Mucosa of descending colon (tissue), 3 donors: ENCODE measurements around the gene FNTB. TPM values are rescaled to one million over a fixed set of nuclear protein-coding genes. Genes with fewer than 3 reads are reported as not detected.
A peak's percentile ranks its signal among the peaks of the same experiment; 100 is the strongest.

Source experiments
- ATAC-seq: fragments of 200-7000 bp; cut with Tn5 transposase; one replicate; pipeline ENCODE4 v1.9.1; 2020; ENCODE audit warnings: mild to moderate bottlenecking, moderate library complexity
- DNase-seq, 3 donors: peaks; one replicate each; pipeline ENCODE4 v3.0.0-alpha.2; 2020
- H3K36me3 ChIP-seq: fragments of 200-600 bp; one replicate; pipeline ENCODE4 v1.8.0; 2021; ENCODE audit warnings: low read depth, mild to moderate bottlenecking
- H3K4me1 ChIP-seq: fragments of 200-600 bp; one replicate; pipeline ENCODE4 v1.8.0; 2021; ENCODE audit warnings: low read depth, mild to moderate bottlenecking
- H3K4me3 ChIP-seq: fragments of 200-600 bp; one replicate; pipeline ENCODE4 v1.8.0; 2021; ENCODE audit warnings: mild to moderate bottlenecking
- H3K9me3 ChIP-seq: fragments of 200-600 bp; one replicate; pipeline ENCODE4 v1.8.0; 2021; ENCODE audit warnings: mild to moderate bottlenecking
- intact Hi-C, 2 donors: fragments of 100-400 bp; cut with DNase I in 1 of 2; cut with micrococcal nuclease in 1 of 2; formaldehyde crosslinking; loops; one replicate each; pipeline versions ENCODE4 v1.11.0 to v1.11.1; 2022; cut with DNase I, micrococcal nuclease
- total RNA-seq, 3 donors: library from RNA; stranded (reverse); fragmentation: NEBNext Ultra II Directional in 2 of 3; extraction: Animal tissue kit (Norgen Biotek cat#: 25700) in 2 of 3; gene quantifications; one replicate each; pipeline versions ENCODE4 v1.2.1 to v1.2.4, GENCODE V29; 2021 to 2023
- TF ChIP-seq, protein P1 (sequence below): fragments of 200-600 bp; IDR thresholded peaks from one replicate; pipeline ENCODE4 v1.8.0; 2022; ENCODE audit warnings: antibody characterized with exemption, mild to moderate bottlenecking
- donor health status: DM: no; HTN: no; CAD: no; lungs with moderate emphysema.
- donor health status: DM: no; HTN: no; CAD: no.
- donor health status: DM: no; HTN: yes; CAD: no.

The FNTB gene
- total RNA-seq, 3 donors from 2014 or later = 14.5 to 18.3 (median 14.5) TPM

DNA sequence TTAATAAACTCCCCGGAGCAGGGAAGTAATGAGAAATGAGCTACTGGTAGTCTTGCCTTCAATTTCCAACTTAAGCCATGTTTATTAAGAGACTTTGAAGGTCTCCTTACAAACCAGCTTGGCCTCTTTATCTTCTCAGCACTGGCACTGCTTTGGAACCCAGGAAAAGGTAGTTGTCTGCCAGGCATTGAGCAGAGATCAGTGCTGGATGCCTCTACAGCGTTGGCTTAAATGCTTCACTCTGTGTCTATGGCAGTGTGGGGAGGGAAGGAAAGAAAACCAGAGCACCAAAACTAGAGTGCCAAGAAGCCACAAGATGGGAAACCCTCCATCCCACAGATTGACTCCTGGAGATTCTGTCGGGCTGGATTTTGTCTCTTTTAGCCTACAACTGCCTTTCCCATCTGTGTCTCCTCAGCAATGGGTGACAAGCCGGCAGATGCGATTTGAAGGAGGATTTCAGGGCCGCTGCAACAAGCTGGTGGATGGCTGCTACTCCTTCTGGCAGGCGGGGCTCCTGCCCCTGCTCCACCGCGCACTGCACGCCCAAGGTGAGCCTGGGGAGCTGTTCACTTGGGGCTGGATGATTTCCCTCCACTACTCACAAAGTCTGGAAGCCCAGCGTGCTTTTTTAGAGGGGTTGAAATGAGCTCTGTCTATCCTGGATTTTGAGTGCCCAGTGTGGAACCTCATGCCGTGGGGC lies 57.3 kb downstream of the FNTB start:
- peaks cover 13% of the 10 kb centered on the region for H3K4me1 ChIP-seq
- DNase-seq (no peak), ATAC-seq (no peak)
- no peak overlapping the region for H3K4me3 ChIP-seq
- peaks cover 3% of the 10 kb centered on the region for H3K36me3 ChIP-seq
- TF ChIP-seq, protein P1, sequence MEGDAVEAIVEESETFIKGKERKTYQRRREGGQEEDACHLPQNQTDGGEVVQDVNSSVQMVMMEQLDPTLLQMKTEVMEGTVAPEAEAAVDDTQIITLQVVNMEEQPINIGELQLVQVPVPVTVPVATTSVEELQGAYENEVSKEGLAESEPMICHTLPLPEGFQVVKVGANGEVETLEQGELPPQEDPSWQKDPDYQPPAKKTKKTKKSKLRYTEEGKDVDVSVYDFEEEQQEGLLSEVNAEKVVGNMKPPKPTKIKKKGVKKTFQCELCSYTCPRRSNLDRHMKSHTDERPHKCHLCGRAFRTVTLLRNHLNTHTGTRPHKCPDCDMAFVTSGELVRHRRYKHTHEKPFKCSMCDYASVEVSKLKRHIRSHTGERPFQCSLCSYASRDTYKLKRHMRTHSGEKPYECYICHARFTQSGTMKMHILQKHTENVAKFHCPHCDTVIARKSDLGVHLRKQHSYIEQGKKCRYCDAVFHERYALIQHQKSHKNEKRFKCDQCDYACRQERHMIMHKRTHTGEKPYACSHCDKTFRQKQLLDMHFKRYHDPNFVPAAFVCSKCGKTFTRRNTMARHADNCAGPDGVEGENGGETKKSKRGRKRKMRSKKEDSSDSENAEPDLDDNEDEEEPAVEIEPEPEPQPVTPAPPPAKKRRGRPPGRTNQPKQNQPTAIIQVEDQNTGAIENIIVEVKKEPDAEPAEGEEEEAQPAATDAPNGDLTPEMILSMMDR = no peak
- no peaks in the 10 kb centered on the region for H3K9me3 ChIP-seq
- intact Hi-C loops = no loop called here

DNA sequence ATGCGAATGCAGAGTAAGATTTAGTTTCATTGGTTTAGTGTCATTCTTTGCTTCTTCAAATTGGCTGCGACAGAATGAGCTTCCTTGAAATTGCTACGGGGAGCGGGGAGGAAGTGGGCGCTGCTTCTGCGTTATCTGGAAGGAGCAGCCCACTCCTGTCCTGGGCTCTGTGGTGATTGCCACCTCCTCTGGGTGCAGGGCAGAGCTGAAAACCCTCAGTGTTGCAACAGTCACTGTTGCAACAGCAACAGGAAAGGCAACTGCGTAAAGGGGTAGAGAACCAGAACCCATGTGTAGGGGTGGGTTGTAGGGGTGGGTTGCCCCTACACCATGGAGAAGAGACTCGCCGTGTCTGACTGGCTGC lies 57.9 kb downstream of the FNTB start:
- Histone ChIP-seq H3K36me3 (peaks cover 3% of the 10 kb centered on the region), H3K9me3 (no peaks in the 10 kb centered on the region), H3K4me1 (peaks cover 13% of the 10 kb centered on the region), H3K4me3 (no peak overlapping the region)
- DNase-seq = no peak
- no peak for ATAC-seq
- TF ChIP-seq, protein P1 = no peak
- intact Hi-C loops = no loop called here

DNA sequence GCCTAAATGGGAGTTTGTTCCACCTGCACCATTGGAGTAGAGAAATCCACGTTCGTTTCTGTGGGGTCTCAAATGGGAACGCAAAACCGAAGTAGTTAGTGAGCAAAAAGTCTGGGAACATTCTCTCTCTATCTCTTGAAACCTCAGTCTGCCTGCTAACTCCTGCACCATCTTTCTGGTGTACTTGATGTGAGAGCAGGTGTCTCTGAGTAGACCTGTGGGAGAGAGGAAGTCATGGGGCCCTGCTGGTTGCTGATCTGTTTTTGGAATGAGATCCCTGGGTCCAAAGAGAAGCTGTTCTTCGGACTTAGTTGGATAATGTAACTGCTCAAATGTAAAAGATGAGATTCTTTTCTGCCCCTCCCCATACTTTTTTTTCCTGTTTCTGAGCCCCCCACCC lies 58.3 kb downstream of the FNTB start:
- Histone ChIP-seq H3K9me3 (no peaks in the 10 kb centered on the region), H3K36me3 (peaks cover 3% of the 10 kb centered on the region), H3K4me3 (no peak overlapping the region), H3K4me1 (peaks cover 13% of the 10 kb centered on the region)
- no peak for ATAC-seq
- TF ChIP-seq, protein P1 = no peak
- intact Hi-C loops = no loop called here
- no peak for DNase-seq

DNA sequence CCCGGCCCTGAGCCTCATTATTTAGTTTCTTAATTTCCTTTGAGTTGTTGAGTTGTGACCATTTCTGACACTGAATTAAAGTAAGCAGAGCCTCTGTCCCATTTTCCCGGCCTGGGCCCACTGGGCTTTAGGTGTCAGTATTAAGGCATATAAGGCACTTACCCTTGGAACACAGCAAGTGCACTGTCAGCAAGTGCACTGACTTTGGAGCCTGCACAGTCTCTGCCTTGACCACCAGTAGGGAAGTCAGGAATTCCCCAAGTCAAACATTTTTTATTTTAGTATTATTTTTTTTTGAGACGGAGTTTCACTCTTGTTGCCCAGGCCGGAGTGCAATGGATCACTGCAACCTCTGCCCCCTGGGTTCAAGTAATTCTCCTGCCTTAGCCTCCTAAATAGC lies 59.0 kb downstream of the FNTB start:
- ATAC-seq (no peak), DNase-seq (no peak)
- TF ChIP-seq, protein P1 = no peak
- Histone ChIP-seq H3K9me3 (no peaks in the 10 kb centered on the region), H3K4me3 (no peak overlapping the region), H3K36me3 (peaks cover 3% of the 10 kb centered on the region), H3K4me1 (peaks cover 13% of the 10 kb centered on the region)
- intact Hi-C loops = no loop called here

DNA sequence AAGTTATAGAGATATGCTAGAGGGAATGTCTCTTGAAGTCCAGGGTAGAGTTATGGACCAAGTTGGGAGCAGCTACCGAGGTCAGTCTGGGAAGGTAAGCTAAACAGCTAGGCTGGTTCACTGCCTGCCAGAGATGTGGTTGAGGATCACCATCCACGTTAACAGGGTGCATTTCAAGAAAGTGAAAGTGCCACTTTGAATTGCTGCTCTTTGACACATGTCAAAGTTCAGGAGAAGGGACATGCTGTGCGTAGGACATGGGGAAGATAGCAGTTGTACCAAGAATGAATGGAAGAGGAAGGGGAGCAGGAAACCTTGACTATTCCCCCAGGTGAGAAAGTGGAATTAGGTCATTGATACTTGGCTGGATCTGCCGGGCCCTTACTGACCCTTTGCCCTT lies 66.1 kb downstream of the FNTB start:
- intact Hi-C loops = no loop called here
- ATAC-seq = peak; percentile 18
- Histone ChIP-seq H3K4me3 (no peak overlapping the region), H3K4me1 (peaks cover 1% of the 10 kb centered on the region), H3K36me3 (no peaks in the 10 kb centered on the region), H3K9me3 (no peaks in the 10 kb centered on the region)
- no peak for DNase-seq
- TF ChIP-seq, protein P1 = no peak

DNA sequence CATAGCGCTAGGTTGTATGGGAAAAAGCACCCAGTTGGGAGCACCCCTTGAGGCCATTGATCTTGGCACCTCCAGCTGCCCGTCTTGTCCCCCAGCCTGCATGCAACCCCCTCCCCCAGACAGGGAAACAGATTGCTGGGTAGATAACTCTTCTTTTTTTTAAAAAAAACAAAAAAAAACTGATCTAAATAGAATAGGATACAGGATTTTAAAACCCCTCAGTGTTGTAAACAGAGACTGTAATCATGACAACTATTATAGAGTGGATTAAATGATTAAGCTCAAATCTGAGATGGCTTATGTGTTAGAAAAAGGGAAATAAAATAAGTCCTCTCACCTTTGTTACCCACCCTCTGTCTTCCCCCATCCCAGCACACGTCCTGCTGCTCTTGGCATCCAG lies 66.8 kb downstream of the FNTB start:
- ATAC-seq = no peak
- no peaks in the 10 kb centered on the region for H3K9me3 ChIP-seq

More for the DNA sequence above, 66.8 kb downstream of the FNTB start:
- TF ChIP-seq, protein P1 = no peak
- DNase-seq = no peak
- intact Hi-C loops = no loop called here
- Histone ChIP-seq H3K36me3 (no peaks in the 10 kb centered on the region), H3K4me1 (no peaks in the 10 kb centered on the region), H3K4me3 (no peak overlapping the region)
